Measurements from ENCODE around the gene LYSMD2.

GRCh38 chr15:51675234-51675633 lies 62.2 kb downstream of the LYSMD2 start:
- no peak for TF ChIP-seq CTCF (IDR thresholded peaks at IDR 0.05)
- TF ChIP-seq ZFX (IDR thresholded peaks at IDR 0.05; ENCODE audit: borderline replicate concordance), result no peak
